ENCODE data around the gene ALDOB. TPM values are rescaled to one million over a fixed set of nuclear protein-coding genes. Genes with fewer than 3 reads are reported as not detected.

ALDOB gene
- polyA plus RNA-seq, 2 of the 4 experiments (the other 2 are of a cell fraction), result not detected

DNA sequence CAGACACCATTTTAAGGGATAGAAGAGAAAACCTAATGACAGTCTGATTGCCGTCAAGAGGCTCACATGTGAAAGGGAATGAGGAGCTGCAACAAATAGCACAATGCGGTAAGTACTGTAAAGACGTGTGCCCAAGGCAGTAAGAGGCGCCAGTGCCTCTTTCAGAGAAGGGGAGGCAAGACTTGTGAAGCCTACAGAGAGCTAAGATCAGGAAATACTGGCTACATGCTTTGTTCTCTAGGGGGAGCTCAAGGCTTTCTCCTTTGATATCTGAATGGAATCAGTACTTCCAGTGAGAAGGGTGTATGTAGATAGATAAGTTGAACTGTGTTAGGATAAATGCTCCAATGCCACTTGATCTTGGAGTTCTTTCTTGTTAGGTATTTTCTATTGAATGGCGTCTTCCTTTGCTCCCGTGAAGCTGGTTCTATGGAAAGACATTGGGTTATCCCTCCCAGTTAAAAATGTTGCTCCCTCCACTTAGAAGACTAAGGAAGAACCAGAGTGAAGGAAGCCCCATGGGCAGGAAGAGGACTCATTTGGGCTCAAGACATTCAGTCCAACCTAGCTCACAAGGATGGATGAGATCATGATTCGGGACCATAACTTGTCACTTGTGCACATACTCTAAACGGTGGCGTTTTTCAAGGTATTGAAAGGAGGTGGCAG lies 23.5 kb upstream of the ALDOB start (continued):
- TF ChIP-seq, protein P1, sequence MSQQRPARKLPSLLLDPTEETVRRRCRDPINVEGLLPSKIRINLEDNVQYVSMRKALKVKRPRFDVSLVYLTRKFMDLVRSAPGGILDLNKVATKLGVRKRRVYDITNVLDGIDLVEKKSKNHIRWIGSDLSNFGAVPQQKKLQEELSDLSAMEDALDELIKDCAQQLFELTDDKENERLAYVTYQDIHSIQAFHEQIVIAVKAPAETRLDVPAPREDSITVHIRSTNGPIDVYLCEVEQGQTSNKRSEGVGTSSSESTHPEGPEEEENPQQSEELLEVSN (IDR thresholded peaks at IDR 0.05; ENCODE audit: borderline replicate concordance, low read depth), result no peak
- TF ChIP-seq SMC3 (IDR thresholded peaks at IDR 0.05) (peak; percentile 44), JUNB (IDR thresholded peaks at IDR 0.05) (no peak), MYC (IDR thresholded peaks at IDR 0.05; ENCODE audit: borderline replicate concordance, low read length) (no peak)

DNA sequence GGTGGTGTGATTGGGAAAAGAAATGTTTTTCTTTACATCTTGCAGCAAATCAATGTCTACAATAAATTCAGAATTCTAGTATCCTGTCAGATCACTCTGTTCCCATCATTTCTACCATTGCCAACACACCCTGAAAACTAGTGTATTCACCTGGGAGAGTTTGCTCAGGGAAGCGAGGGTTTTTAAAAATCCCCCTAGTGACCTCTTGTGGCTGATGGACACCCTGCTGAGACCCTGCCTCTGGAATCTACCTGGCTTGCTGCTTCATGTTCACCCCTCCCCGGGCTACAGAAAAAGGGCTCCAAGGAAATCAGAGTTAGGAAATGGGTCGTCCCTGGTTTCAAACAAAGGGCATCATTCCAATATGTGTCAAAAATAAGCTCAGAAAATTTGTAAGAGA lies 21.4 kb upstream of the ALDOB start:
- H3K4me2 ChIP-seq, result no peak overlapping the region
- H3K4me3 ChIP-seq, result no peak overlapping the region
- DNase-seq (ENCODE audit: low read depth in 1 of 2, low spot score in 1 of 2), result no peak
- peaks cover 6% of the 10 kb centered on the region; the same call in 1 of the 3 replicates for H3K9me3 ChIP-seq
- CTCF ChIA-PET, result interaction anchor here (1.5 to 7.3 kb wide), 7 partner anchors 7 to 338 kb away, joined by 3 to 178 read pairs (median 8); partner anchors contain the start of gene RNF20
- no peak overlapping the region for H3K27ac ChIP-seq
- TF ChIP-seq SMC3 (IDR thresholded peaks at IDR 0.05) (peak; percentile 11; the same call in 1 of the 3 replicates), JUN (IDR thresholded peaks at IDR 0.05) (no peak), RAD21 (conservative IDR thresholded peaks at IDR 0.05 in 1 of 2, IDR thresholded peaks at IDR 0.05 in 1 of 2) (peak in 1 of 2 experiments; percentile 15; a peak in 1 of 5 replicates), MAFK (IDR thresholded peaks at IDR 0.05; ENCODE audit: partially characterized antibody) (no peak)
- TF ChIP-seq, protein P2, sequence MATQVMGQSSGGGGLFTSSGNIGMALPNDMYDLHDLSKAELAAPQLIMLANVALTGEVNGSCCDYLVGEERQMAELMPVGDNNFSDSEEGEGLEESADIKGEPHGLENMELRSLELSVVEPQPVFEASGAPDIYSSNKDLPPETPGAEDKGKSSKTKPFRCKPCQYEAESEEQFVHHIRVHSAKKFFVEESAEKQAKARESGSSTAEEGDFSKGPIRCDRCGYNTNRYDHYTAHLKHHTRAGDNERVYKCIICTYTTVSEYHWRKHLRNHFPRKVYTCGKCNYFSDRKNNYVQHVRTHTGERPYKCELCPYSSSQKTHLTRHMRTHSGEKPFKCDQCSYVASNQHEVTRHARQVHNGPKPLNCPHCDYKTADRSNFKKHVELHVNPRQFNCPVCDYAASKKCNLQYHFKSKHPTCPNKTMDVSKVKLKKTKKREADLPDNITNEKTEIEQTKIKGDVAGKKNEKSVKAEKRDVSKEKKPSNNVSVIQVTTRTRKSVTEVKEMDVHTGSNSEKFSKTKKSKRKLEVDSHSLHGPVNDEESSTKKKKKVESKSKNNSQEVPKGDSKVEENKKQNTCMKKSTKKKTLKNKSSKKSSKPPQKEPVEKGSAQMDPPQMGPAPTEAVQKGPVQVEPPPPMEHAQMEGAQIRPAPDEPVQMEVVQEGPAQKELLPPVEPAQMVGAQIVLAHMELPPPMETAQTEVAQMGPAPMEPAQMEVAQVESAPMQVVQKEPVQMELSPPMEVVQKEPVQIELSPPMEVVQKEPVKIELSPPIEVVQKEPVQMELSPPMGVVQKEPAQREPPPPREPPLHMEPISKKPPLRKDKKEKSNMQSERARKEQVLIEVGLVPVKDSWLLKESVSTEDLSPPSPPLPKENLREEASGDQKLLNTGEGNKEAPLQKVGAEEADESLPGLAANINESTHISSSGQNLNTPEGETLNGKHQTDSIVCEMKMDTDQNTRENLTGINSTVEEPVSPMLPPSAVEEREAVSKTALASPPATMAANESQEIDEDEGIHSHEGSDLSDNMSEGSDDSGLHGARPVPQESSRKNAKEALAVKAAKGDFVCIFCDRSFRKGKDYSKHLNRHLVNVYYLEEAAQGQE (IDR thresholded peaks at IDR 0.05), result no peak
- 43% methylated on average over 3 of the region's 3 CpGs for WGBS (ENCODE audit: missing lambda C conversion rate)
- H3K4me1 ChIP-seq, result no peaks in the 10 kb centered on the region
- FAIRE-seq, result no peak
- POLR2A ChIA-PET, result no interaction called here
- ATAC-seq, result 0 out of 6 replicates have a peak, but pooled peaks of 1 of the 2 experiments have one; percentile 40

DNA sequence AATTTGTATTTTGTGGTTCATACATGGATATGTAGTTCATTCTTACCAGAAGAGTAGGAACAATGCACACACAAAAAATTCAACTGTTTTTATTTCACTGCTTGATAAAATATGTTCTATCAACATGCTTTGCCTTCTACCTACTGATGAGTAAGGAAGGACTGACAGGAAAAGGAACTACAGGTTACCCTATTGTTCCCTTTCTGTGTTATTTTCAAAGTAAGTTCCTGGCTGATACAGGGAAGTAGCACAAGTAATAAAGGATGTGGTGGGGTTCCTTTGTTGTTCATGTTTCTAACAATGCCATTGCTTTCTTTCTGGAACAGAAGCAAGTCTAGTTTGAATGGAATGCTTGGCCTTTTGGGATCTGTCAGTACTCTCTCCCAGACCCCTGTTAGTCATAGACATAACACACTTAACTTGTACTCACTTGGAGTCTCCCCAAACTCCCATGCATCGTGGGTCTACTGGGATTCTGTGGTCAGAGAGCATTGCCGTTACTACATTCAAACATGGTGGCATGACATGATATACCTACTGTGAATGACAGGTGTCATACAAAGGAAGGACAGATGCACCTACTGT lies 20.2 kb upstream of the ALDOB start:
- no peak for FAIRE-seq
- H3K4me1 ChIP-seq, result no peaks in the 10 kb centered on the region
- POLR2A ChIA-PET, result no interaction called here
- CTCF ChIA-PET, result interaction anchor here (1.7 to 7.3 kb wide), 3 partner anchors 16 to 337 kb away, joined by 8 to 178 read pairs (median 81); partner anchors contain the start of gene RNF20
- H3K4me2 ChIP-seq, result no peak overlapping the region
- ATAC-seq, result no peak
- peaks cover 6% of the 10 kb centered on the region; the same call in 1 of the 3 replicates for H3K9me3 ChIP-seq
- DNase-seq (ENCODE audit: low read depth in 1 of 2, low spot score in 1 of 2), result no peak
- H3K4me3 ChIP-seq, result no peak overlapping the region
- no peak overlapping the region for H3K27ac ChIP-seq
- 38% methylated on average over 2 of the region's 2 CpGs for WGBS (ENCODE audit: missing lambda C conversion rate)
- TF ChIP-seq TFCP2L1 (CRISPR knock-in tag; IDR thresholded peaks at IDR 0.05), result no peak
- TF ChIP-seq, protein P3, sequence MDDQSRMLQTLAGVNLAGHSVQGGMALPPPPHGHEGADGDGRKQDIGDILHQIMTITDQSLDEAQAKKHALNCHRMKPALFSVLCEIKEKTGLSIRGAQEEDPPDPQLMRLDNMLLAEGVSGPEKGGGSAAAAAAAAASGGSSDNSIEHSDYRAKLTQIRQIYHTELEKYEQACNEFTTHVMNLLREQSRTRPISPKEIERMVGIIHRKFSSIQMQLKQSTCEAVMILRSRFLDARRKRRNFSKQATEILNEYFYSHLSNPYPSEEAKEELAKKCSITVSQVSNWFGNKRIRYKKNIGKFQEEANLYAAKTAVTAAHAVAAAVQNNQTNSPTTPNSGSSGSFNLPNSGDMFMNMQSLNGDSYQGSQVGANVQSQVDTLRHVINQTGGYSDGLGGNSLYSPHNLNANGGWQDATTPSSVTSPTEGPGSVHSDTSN (IDR thresholded peaks at IDR 0.05), result no peak
- no peak for TF ChIP-seq HOXB13 (CRISPR knock-in tag; IDR thresholded peaks at IDR 0.05; ENCODE audit: low read depth)
- TF ChIP-seq RAD21 (conservative IDR thresholded peaks at IDR 0.05 in 1 of 2, IDR thresholded peaks at IDR 0.05 in 1 of 2), result no peak
- no peak for TF ChIP-seq HOXA7 (CRISPR knock-in tag; IDR thresholded peaks at IDR 0.05)
- TF ChIP-seq JUNB (IDR thresholded peaks at IDR 0.05), result no peak
- no peak for TF ChIP-seq RNF2 (IDR thresholded peaks at IDR 0.05; ENCODE audit: borderline replicate concordance, low read depth)
- TF ChIP-seq, protein P4, sequence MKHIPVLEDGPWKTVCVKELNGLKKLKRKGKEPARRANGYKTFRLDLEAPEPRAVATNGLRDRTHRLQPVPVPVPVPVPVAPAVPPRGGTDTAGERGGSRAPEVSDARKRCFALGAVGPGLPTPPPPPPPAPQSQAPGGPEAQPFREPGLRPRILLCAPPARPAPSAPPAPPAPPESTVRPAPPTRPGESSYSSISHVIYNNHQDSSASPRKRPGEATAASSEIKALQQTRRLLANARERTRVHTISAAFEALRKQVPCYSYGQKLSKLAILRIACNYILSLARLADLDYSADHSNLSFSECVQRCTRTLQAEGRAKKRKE (CRISPR knock-in tag; IDR thresholded peaks at IDR 0.05; ENCODE audit: low read depth), result no peak
- no peak for TF ChIP-seq RARB (CRISPR knock-in tag; IDR thresholded peaks at IDR 0.05)
- no peak for TF ChIP-seq FOSB (CRISPR knock-in tag; IDR thresholded peaks at IDR 0.05)
- no peak for TF ChIP-seq ZFP36 (IDR thresholded peaks at IDR 0.05; ENCODE audit: borderline replicate concordance, partially characterized antibody)
- TF ChIP-seq CBX8 (IDR thresholded peaks at IDR 0.05), result no peak
- TF ChIP-seq, protein P5, sequence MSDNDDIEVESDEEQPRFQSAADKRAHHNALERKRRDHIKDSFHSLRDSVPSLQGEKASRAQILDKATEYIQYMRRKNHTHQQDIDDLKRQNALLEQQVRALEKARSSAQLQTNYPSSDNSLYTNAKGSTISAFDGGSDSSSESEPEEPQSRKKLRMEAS (IDR thresholded peaks at IDR 0.05), result no peak
- TF ChIP-seq, protein P6, sequence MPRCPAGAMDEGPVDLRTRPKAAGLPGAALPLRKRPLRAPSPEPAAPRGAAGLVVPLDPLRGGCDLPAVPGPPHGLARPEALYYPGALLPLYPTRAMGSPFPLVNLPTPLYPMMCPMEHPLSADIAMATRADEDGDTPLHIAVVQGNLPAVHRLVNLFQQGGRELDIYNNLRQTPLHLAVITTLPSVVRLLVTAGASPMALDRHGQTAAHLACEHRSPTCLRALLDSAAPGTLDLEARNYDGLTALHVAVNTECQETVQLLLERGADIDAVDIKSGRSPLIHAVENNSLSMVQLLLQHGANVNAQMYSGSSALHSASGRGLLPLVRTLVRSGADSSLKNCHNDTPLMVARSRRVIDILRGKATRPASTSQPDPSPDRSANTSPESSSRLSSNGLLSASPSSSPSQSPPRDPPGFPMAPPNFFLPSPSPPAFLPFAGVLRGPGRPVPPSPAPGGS (IDR thresholded peaks at IDR 0.05), result no peak
- TF ChIP-seq, protein P2 (IDR thresholded peaks at IDR 0.05), result no peak

Data from A549 (cell line).